GM12878 (cell line): Measurements from ENCODE around the gene C2orf66.

Experiments used
- CEBPZ ChIP-seq: fragments of 150-350 bp; IDR thresholded peaks from 2 replicates; pipeline ENCODE4 v1.6.1; 2016; ENCODE audit warnings: low read depth, low read length
- CTCF ChIP-seq, 3 experiments: IDR thresholded peaks in 2 of 3; conservative IDR thresholded peaks in 1 of 3; 2 replicates each; pipeline ENCODE4 v1.5.1; 2011; ENCODE audit warnings: low read depth in 3 of 3, low read length in 3 of 3, mild to moderate bottlenecking in 3 of 3, control low read depth in 2 of 3, moderate library complexity in 2 of 3, inconsistent platforms in 1 of 3, mixed read lengths in 1 of 3; ENCODE audit not compliant: control insufficient read depth in 2 of 3, insufficient read depth in 1 of 3; ENCODE audit errors: extremely low read depth in 1 of 3
- IKZF1 ChIP-seq: fragments of 450-650 bp; conservative IDR thresholded peaks from 2 replicates; pipeline ENCODE4 v1.6.1; 2017; ENCODE audit warnings: antibody characterized with exemption, mild to moderate bottlenecking
- JUND ChIP-seq: IDR thresholded peaks from 2 replicates; pipeline ENCODE4 v1.6.1; 2012; ENCODE audit warnings: low read depth, mild to moderate bottlenecking, low read length, improper control_type of control experiment, moderate library complexity
- MAX ChIP-seq: IDR thresholded peaks from 2 replicates; pipeline ENCODE4 v1.6.1; 2012; ENCODE audit warnings: low read depth, low read length, improper control_type of control experiment
- NFYB ChIP-seq: IDR thresholded peaks from 2 replicates; pipeline ENCODE4 v1.6.1; 2011; ENCODE audit warnings: low read depth, mild to moderate bottlenecking, low read length, improper control_type of control experiment, moderate library complexity; ENCODE audit not compliant: insufficient read depth
- RAD21 ChIP-seq: IDR thresholded peaks from 2 replicates; pipeline ENCODE4 v1.6.1; 2011; ENCODE audit warnings: mild to moderate bottlenecking, low read depth, low read length, moderate library complexity; ENCODE audit not compliant: insufficient read depth
- SMC3 ChIP-seq: IDR thresholded peaks from 2 replicates; pipeline ENCODE4 v1.6.1; 2011; ENCODE audit warnings: low read length, improper control_type of control experiment, borderline replicate concordance

GRCh38 chr2:196802401-196802800 lies 6.8 kb downstream of the C2orf66 start:
- no peak for TF ChIP-seq MAX
- TF ChIP-seq IKZF1 = no peak
- TF ChIP-seq CTCF (IDR thresholded peaks at IDR 0.05 in 2 of 3, conservative IDR thresholded peaks at IDR 0.05 in 1 of 3; ENCODE audit: control insufficient read depth in 2 of 3, extremely low read depth in 1 of 3, insufficient read depth in 1 of 3, low read depth in 3 of 3, low read length in 3 of 3) = no peak
- TF ChIP-seq RAD21 = no peak
- no peak for TF ChIP-seq SMC3
- TF ChIP-seq JUND = no peak
- no peak for TF ChIP-seq CEBPZ
- no peak for TF ChIP-seq NFYB
